Body of pancreas (tissue), 4 donors: ENCODE results near the gene TAF5L. TPM values are rescaled to one million over a fixed set of nuclear protein-coding genes. Genes with fewer than 3 reads are reported as not detected.
A peak's percentile ranks its signal among the peaks of the same experiment; 100 is the strongest.

Source experiments
- ATAC-seq: fragments of 150-250 bp; one replicate; pipeline ENCODE4 v1.9.1; 2016
- DNase-seq, 4 donors: peaks; one replicate each; pipeline ENCODE4 v3.0.0-alpha.2; 2019
- H3K27ac ChIP-seq, 4 donors: fragments of 200-600 bp; sonication (generic); 1 replicate in 3 of 4; 2 replicates in 1 of 4; pipeline versions ENCODE4 v1.5.1 to v1.6.1; 2016 to 2019; ENCODE audit warnings: mild to moderate bottlenecking in 1 of 4, mixed read lengths in 1 of 4, moderate library complexity in 1 of 4
- H3K27me3 ChIP-seq, 2 donors: fragments of 200-600 bp; sonication (generic); one replicate each; pipeline ENCODE4 v1.6.0; 2016; ENCODE audit warnings: mild to moderate bottlenecking in 1 of 2
- H3K36me3 ChIP-seq, 2 donors: fragments of 200-600 bp; sonication (generic); replicated peaks in 1 of 2; 2 replicates each; pipeline ENCODE4 v1.5.1; 2016; ENCODE audit warnings: low read depth in 2 of 2; ENCODE audit not compliant: insufficient read depth in 1 of 2
- H3K4me1 ChIP-seq: fragments of 200-600 bp; sonication (generic); one replicate; pipeline ENCODE4 v1.6.0; 2016
- H3K4me3 ChIP-seq, 2 donors: fragments of 200-600 bp; sonication (generic); 1 replicate in 1 of 2; 2 replicates in 1 of 2; pipeline ENCODE4 v1.5.1; 2016 to 2019
- H3K9me3 ChIP-seq, 3 donors: fragments of 200-600 bp; sonication (generic); 1 replicate in 2 of 3; 2 replicates in 1 of 3; pipeline ENCODE4 v1.5.1; 2016
- POLR2A ChIP-seq, 3 donors: fragments of 450-650 bp; IDR thresholded peaks; one replicate each; pipeline ENCODE4 v1.6.1; 2016; ENCODE audit warnings: antibody characterized with exemption in 3 of 3, mild to moderate bottlenecking in 2 of 3
- WGBS, 2 donors: methylation state at CpG; one replicate each; pipeline ENCODE4 v1.1.5; 2017; 5-methylcytosine and 5-hydroxymethylcytosine counted together
- intact Hi-C: fragments of 100-400 bp; cut with DNase I; formaldehyde crosslinking; loops from one replicate; pipeline ENCODE4 v1.15.1; 2023
- total RNA-seq, 2 donors: library from RNA; depleted of rRNA; stranded (reverse); fragments of >200 nt; gene quantifications; one replicate each; pipeline ENCODE4 v1.1.0, GENCODE V29; 2016
- TF ChIP-seq, protein P1 (sequence below), 7 experiments: fragments of 450-650 bp in 4 of 7; fragments of 200-600 bp in 3 of 7; sonication (generic) in 3 of 7; IDR thresholded peaks; one replicate each; pipeline ENCODE4 v1.5.1; 2016 to 2019; ENCODE audit warnings: antibody characterized with exemption in 7 of 7

TAF5L gene
- total RNA-seq, 2 donors from 2014 or later, result 4.6 to 6.2 TPM

DNA sequence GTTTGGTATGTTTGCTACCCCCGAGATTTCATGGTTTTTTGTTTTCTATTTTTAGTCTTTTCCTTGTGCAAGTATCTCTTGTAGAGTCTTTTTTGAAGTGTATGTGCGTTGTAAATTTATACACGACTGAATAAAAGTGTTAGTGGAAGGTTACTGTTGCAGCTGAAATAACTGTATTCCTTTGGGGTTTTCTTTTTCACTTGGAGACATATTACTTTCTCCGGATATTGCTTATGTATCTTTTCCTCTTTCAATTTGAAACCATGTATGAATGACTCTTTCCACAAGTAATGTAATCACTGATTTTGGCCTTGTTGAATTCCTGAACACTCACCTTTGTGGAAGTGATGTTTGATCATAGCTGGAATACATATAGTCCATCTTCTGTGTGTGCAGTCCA, 1.1 kb upstream of the TAF5L start:
- intact Hi-C loops, result loop anchor here (10.0 kb wide), 1 partner anchor 62 kb away; no protein-coding TSS in a partner anchor

DNA sequence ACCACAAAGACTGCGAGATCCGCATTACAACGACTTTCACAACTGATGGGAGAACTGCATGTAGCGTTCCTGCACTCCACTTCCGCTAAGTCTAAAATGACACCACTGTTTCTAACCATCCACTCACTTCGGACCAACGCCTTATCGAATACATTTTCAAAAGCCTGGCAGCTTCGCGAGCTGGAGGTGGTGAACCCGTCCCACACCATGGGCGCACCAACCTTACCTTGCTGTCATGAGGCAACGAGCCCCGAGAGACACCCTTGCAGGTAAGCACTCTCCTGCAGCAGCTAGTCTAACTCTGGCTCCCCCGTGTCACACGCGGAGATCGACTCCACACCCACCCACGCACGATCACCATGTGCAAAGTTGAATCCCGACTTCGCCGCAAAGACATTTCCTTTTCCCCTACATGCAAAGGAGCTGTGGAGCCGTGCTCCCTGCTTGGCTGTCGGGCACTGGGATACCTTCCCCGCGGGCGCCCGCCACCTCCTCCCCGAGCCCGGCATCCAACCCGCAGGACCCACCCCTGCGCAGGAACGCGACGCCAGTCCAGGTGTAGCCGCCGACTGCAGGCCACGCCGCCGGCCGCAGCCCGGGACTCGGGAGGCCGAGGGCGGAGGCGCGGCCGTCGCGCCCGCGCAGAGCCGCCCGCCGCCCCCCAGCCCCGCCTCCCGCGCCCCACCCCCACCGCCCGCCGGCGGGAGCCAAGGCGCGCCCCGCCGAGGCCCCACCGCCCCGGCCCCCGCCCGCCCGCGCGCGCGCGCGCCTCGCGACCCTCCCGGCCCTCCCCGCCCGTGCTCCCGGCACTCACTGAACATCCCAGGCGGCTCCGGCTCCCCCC, 629 bp downstream of the TAF5L start:
- TF ChIP-seq POLR2A (IDR thresholded peaks at IDR 0.05), result peak in 1 of 3 donors; percentile 6
- TF ChIP-seq, protein P1, sequence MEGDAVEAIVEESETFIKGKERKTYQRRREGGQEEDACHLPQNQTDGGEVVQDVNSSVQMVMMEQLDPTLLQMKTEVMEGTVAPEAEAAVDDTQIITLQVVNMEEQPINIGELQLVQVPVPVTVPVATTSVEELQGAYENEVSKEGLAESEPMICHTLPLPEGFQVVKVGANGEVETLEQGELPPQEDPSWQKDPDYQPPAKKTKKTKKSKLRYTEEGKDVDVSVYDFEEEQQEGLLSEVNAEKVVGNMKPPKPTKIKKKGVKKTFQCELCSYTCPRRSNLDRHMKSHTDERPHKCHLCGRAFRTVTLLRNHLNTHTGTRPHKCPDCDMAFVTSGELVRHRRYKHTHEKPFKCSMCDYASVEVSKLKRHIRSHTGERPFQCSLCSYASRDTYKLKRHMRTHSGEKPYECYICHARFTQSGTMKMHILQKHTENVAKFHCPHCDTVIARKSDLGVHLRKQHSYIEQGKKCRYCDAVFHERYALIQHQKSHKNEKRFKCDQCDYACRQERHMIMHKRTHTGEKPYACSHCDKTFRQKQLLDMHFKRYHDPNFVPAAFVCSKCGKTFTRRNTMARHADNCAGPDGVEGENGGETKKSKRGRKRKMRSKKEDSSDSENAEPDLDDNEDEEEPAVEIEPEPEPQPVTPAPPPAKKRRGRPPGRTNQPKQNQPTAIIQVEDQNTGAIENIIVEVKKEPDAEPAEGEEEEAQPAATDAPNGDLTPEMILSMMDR (IDR thresholded peaks at IDR 0.05), result peak in 1 of 7 experiments; percentile 3
- Histone ChIP-seq H3K9me3 (no peaks in the 10 kb centered on the region), H3K4me1 (peaks cover 28% of the 10 kb centered on the region), H3K4me3 (peak overlapping the region; percentile 19 to 99), H3K27ac (peak overlapping the region; percentile 82 to 94 (median 86)), H3K27me3 (no peaks in the 10 kb centered on the region), H3K36me3 (no peaks in the 10 kb centered on the region)
- DNase-seq, result peak; percentile 64 to 72 (median 70)
- peak; percentile 70 for ATAC-seq
- intact Hi-C loops, result loop anchor here (10.0 kb wide), 1 partner anchor 60 kb away; no protein-coding TSS in a partner anchor
- WGBS, 2 donors, result 0% methylated on average over 19 to 40 of the region's 86 CpGs

More for the DNA sequence above, 1.1 kb upstream of the TAF5L start:
- Histone ChIP-seq H3K36me3 (no peaks in the 10 kb centered on the region), H3K4me1 (peaks cover 28% of the 10 kb centered on the region), H3K27ac (no peak overlapping the region), H3K9me3 (no peaks in the 10 kb centered on the region), H3K27me3 (no peaks in the 10 kb centered on the region), H3K4me3 (peak overlapping the region; percentile 92 to 99)
- TF ChIP-seq, protein P1 (IDR thresholded peaks at IDR 0.05), result no peak
- TF ChIP-seq POLR2A (IDR thresholded peaks at IDR 0.05), result no peak
- WGBS, 2 donors, result 1 to 3% methylated on average over 4 of the region's 4 CpGs
- ATAC-seq (no peak), DNase-seq (no peak)

DNA sequence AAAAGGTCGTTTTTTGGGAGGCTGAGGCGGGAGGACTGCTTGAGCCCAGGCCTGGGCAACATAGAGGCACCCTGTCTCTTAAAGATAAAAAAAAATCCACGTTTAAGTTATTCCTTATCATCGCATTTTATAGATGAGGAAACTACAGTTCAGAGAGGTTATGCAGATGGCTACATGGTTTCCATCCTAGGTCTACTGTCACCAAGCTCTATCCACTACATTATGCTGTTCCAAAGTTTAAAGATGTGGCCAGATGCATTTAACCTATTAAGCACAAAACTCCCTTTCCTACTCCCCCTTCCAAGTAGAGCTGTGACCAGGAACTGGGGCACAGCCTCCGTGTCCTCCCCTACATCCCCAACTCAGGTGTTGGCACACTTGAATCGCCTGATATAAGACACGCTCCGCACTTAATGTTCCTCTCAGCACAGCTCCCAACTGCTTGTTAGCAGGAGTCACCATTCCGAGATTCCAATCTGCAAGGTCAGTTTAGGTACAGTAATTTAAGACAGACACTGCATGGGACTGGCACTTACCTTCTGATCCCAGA, 1.3 kb downstream of the TAF5L start:
- intact Hi-C loops, result loop anchor here (10.0 kb wide), 1 partner anchor 60 kb away; no protein-coding TSS in a partner anchor
- ATAC-seq, result no peak
- no peak for DNase-seq
- Histone ChIP-seq H3K4me1 (peaks cover 28% of the 10 kb centered on the region), H3K4me3 (peak overlapping the region in 1 of 2 donors; percentile 76), H3K27me3 (no peaks in the 10 kb centered on the region), H3K9me3 (no peaks in the 10 kb centered on the region), H3K27ac (peak overlapping the region in 2 of 4 donors; percentile 82 to 94), H3K36me3 (no peaks in the 10 kb centered on the region)
- WGBS, 2 donors, result 29 to 32% methylated on average over 9 of the region's 9 CpGs
- TF ChIP-seq POLR2A (IDR thresholded peaks at IDR 0.05), result no peak
- TF ChIP-seq, protein P1 (IDR thresholded peaks at IDR 0.05), result no peak

DNA sequence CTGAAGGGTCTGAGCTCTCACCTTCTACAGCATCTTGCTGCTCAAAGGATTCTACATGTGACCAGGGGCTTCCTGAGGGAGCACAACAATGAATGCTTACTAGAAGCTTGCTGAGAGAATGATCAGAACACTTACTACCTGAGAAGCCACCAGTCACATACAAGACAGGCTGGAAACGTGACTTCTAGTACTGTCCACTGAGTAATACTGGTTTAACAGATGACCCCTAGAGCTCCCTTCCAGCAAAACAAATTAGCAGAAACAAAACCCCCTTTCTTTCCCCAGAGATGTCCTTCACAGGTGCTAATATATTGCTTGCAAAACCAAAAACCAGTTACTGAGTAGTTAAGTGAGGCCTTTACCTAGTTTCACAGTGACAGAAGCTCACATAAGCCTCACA, 2.1 kb downstream of the TAF5L start:
- ATAC-seq (no peak), DNase-seq (no peak)
- intact Hi-C loops, result loop anchor here (10.0 kb wide), 1 partner anchor 59 kb away; no protein-coding TSS in a partner anchor
- no peaks in the 10 kb centered on the region for H3K36me3 ChIP-seq
- TF ChIP-seq, protein P1 (IDR thresholded peaks at IDR 0.05), result no peak
- no peak for TF ChIP-seq POLR2A (IDR thresholded peaks at IDR 0.05)
- H3K9me3 ChIP-seq, result no peaks in the 10 kb centered on the region
- H3K4me3 ChIP-seq, result no peak overlapping the region
- no peaks in the 10 kb centered on the region for H3K27me3 ChIP-seq
- H3K4me1 ChIP-seq, result peaks cover 28% of the 10 kb centered on the region
- no peak overlapping the region for H3K27ac ChIP-seq
- WGBS, 2 donors, result 58 to 71% methylated on average over 1 of the region's 1 CpG
